Mucosa of gallbladder (tissue), 1 donor: Measurements from ENCODE around the gene BDKRB2. TPM values are rescaled to one million over a fixed set of nuclear protein-coding genes. Genes with fewer than 3 reads are reported as not detected.

Source experiments
- DNase-seq: peaks from one replicate; pipeline ENCODE4 v3.0.0-alpha.2; 2020; ENCODE audit warnings: low spot score
- total RNA-seq: library from RNA; stranded (reverse); gene quantifications from one replicate; pipeline ENCODE4 v1.2.1, GENCODE V29; 2021
- donor health status: DM: no; HTN: no; CAD: no.

Gene BDKRB2
- total RNA-seq, 1 donor from 2014 or later = 14.5 TPM

DNA sequence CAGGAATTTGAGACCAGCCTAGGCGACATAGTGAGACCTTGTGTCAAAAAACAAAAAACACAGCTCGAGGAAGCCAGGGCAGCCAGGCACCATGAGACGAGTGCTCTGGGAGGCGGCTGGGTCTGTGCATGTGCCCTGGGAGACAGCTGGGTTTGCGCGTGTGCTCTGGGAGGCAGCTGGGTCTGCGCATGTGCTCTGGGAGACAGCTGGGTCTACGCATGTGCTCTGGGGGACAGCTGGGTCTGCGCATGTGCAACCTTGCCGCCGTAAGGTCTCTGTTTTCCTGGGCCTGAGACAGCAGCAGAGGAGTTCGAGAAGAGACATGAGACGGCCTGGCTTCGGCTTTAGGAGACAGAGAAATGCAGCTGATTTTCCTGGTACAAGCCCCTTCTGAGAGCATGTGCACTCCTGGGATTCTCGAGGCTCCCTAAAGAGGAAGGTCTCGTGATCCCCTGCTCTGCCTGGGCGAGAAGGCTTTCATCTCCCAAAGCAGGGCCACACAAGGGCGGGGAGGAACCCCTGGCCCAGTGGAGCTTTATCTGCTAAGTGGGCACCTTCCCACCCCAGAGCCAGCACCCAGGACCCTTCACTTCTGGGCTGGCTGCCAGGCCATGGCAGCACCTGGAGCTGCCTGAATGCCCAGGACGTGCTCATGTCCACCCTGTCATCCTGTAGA, 47.8 kb downstream of the BDKRB2 start:
- no peak for DNase-seq

- DNase-seq = peak; percentile 51
These were observed 48.4 kb downstream of the BDKRB2 start for GRCh38 chr14:96252999-96253539.

DNA sequence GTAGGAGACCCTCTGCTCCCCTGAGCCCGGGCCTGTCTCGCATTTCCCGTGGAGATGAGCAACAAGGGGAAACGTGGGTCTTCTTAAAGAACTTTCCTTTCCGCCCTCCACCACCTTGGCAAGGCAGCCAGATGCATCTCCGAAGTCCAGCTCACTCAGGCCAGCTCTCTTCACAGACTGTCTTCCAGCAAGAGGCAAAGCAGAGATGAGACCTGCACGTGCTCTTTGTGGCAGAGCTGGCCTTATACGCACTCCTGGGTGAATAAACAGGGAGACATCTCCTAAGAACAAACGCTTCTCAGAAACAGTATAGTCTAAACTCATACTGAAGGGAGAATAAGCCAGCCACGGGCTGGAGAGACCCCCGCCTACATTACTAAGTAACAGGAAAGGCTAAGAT, 50.0 kb downstream of the BDKRB2 start:
- no peak for DNase-seq

GRCh38 chr14:96255501-96256366, 51.1 kb downstream of the BDKRB2 start, which contains the start of gene BDKRB1:
Gene BDKRB1, plus strand, starts transcription at chr14:96256210. Its CDS starts 7,473 bp downstream, at chr14:96263683.
- DNase-seq = peak; percentile 41

GRCh38 chr14:96256407-96256806, 51.8 kb downstream of the BDKRB2 start:
- DNase-seq = no peak

DNA sequence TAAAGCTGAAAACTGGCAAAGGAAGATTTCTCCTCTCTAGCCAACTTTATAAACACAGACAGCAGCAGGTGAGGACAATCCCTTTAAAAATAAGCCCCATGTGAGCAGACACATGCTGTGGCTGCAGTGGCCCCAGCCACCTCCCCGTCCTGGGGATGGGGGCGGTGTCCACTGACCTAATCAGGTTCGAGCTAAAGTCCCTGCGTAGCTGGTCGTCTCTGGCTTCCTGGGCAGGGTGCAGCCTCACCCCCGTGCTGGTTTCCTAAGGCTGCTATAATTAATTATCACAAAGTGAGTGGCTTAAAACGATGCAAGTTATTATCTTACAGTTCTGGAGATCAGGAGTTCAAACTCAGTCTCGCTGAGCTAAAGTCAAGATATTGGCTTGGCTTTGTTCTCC, 52.4 kb downstream of the BDKRB2 start:
- DNase-seq = no peak

GRCh38 chr14:96257900-96258299, 53.3 kb downstream of the BDKRB2 start:
- no peak for DNase-seq

- no peak for DNase-seq
These were observed 55.7 kb downstream of the BDKRB2 start for GRCh38 chr14:96260341-96260821.

- no peak for DNase-seq
These were observed 56.4 kb downstream of the BDKRB2 start for GRCh38 chr14:96261053-96261452.

GRCh38 chr14:96261772-96262655, 57.4 kb downstream of the BDKRB2 start:
- no peak for DNase-seq

DNA sequence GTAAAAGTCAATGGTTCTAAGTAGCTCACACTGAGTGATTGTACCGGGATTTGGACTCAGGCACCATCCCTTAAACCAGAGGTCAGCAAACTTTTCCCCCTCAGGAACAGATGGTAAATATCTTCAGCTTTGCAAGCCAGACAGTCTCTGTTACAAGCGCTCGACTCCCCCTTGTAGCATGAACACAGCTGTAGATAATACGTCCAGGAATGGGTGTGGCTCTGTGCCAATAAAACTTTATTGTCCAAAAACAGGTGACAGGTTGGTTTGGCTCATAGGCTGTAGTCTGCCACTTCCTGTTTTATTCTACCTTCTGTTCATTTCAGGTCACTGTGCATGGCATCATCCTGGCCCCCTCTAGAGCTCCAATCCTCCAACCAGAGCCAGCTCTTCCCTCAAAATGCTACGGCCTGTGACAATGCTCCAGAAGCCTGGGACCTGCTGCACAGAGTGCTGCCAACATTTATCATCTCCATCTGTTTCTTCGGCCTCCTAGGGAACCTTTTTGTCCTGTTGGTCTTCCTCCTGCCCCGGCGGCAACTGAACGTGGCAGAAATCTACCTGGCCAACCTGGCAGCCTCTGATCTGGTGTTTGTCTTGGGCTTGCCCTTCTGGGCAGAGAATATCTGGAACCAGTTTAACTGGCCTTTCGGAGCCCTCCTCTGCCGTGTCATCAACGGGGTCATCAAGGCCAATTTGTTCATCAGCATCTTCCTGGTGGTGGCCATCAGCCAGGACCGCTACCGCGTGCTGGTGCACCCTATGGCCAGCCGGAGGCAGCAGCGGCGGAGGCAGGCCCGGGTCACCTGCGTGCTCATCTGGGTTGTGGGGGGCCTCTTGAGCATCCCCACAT, 58.9 kb downstream of the BDKRB2 start:
- no peak for DNase-seq

- no peak for DNase-seq
These were observed 59.5 kb downstream of the BDKRB2 start for GRCh38 chr14:96264200-96264553.

DNA sequence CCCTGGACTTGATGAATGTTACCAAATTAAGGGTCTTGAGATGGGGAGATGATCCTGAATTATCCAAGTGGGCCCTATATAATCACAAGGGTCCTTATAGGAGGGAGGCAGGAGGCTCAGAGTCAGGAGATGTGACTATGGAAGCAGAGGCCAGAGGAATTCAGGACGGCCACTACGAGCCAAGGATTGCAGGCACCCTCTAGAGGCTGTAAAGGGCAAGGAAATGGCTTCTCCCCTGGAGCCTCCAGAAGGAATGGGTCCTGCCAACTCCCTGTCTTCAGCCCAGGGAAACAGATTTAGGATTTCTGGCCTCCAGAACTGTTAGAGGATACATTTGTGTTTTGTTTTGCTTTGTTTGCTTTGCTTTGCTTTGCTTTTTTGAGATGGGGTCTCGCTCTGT, 60.2 kb downstream of the BDKRB2 start:
- DNase-seq = no peak

- DNase-seq = no peak
These were observed 60.9 kb downstream of the BDKRB2 start for GRCh38 chr14:96265383-96266095.

DNA sequence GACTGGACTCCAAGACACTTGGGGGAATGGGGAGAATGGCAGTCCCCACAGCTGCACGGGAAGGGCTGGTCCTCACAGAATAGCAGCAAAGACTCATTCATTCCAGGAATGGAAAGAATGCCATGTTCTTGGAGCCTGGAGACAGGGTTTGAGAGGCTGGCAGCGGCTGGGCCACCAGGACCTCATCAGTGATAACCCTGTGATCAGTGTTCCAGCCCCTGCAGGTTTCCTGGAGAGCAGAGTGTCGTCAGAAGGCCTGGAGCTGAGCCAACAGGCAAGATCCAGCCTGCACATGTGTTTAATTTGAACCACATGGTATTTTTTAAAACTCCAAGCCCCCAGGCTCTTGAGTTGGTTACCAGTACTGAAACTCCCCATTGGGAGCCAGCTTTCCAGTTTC, 62.7 kb downstream of the BDKRB2 start:
- DNase-seq = no peak

DNA sequence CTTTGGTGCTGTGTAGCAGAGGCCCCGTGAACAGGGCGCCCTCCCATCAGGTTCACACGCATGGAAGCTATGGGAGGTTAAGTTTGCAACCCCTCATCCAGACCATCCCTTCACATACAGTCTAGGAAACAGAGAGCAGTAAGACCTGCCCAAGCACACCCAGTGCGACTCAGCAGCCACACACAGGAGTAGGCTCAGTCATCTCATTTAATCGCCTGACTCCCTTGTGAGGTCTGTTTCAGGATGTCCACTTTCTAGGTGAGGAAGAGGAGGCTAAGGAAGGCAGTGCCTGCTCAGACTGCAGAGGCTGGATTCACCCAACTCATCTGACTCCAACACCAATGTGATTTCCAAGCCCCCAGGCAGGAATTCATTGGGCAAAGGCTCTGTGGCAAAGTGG, 63.3 kb downstream of the BDKRB2 start:
- DNase-seq = no peak

DNA sequence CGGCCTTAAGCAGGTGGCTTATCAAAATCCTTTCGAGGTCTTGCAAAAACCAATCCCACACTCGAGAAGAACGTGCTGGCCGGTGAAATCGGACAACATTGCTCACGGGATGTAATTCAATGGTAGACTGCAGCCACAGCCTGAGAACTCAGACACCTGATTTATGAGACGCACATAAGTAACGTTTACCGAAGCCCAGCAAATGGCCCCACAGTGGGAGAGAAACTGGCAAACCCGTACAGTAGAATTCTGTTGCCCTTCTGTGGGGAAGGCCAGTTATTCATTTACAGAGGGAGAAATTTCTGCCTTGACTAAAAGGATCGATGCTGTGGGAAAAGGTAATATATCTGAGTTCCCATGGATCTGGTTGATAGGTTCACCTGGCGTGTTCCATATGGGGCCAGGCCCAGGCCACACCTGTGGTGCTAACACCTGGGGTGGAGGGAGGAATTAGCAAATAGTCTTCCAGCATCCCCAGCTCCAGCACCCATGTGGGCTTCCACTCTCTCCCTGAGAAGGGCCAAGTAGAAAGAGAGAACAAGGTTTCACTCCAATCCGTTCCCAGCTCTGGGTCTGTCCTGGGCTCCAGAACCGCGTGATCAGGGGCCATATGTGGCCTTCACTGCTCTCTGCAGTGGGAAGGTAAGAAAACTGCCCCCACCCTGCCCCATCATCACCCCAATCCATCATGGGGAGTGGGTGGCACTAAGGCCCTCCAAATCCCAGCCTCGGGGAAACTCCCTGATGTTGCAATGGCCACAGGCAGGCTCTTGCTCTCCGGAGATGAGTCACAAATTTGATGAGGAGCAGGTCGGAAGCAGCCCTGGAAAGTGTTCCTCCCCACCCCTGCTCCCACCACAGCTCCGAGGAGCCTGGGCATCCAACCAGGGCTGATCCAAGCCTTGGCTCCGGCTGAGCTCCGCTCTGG, 64.1 kb downstream of the BDKRB2 start:
- peak; percentile 68 for DNase-seq

DNA sequence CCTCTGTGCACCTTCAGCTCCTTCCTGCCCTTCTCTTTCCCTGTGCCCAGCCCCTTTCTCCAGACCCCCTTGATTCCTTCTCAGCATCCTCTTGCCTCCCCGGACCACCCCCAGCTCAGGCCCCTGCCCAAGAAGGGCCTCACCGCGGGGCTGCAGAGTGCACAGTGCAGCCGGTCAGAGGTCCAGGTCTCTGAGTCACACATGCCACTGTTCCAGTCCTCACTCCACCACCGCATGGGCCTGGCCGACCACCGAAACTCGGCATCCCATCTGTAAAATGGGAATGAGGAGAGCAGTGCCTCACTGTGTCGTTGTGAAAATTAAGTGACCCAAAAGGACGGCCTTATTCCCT, 64.7 kb downstream of the BDKRB2 start:
- DNase-seq = no peak
